Spleen (tissue), 11 donors: ENCODE results near the gene NUDT17. TPM values are rescaled to one million over a fixed set of nuclear protein-coding genes. Genes with fewer than 3 reads are reported as not detected.
A peak's percentile ranks its signal among the peaks of the same experiment; 100 is the strongest.

Experiments
- DNase-seq: peaks from one replicate; pipeline ENCODE4 v3.0.0-alpha.2; 2020
- H3K27ac ChIP-seq, 8 donors: fragments of 200-600 bp; sonication (generic) in 7 of 8; 1 replicate in 4 of 8; 2 replicates in 4 of 8; pipeline versions ENCODE4 v1.5.0 to v1.8.0; 2016 to 2021; ENCODE audit warnings: inconsistent platforms in 4 of 8, mild to moderate bottlenecking in 4 of 8, moderate library complexity in 1 of 8
- H3K27me3 ChIP-seq, 7 donors: fragments of 200-600 bp; sonication (generic) in 6 of 7; replicated peaks in 1 of 7; 1 replicate in 4 of 7; 2 replicates in 3 of 7; pipeline versions ENCODE4 v1.5.0 to v1.8.0; 2016 to 2021; ENCODE audit warnings: inconsistent platforms in 3 of 7, mild to moderate bottlenecking in 1 of 7
- H3K36me3 ChIP-seq, 6 donors: fragments of 200-600 bp; sonication (generic) in 5 of 6; 1 replicate in 4 of 6; 2 replicates in 2 of 6; pipeline versions ENCODE4 v1.5.0 to v1.8.0; 2016 to 2021; ENCODE audit warnings: inconsistent platforms in 2 of 6
- H3K4me1 ChIP-seq, 6 donors: fragments of 200-600 bp; sonication (generic) in 5 of 6; 1 replicate in 3 of 6; 2 replicates in 3 of 6; pipeline versions ENCODE4 v1.5.0 to v1.8.0; 2016 to 2021; ENCODE audit warnings: inconsistent platforms in 3 of 6
- H3K4me3 ChIP-seq, 8 donors: fragments of 200-600 bp; sonication (generic) in 7 of 8; 1 replicate in 4 of 8; 2 replicates in 4 of 8; pipeline versions ENCODE4 v1.5.0 to v1.8.0; 2016 to 2021; ENCODE audit warnings: inconsistent platforms in 4 of 8, mild to moderate bottlenecking in 4 of 8, moderate library complexity in 2 of 8
- H3K9me3 ChIP-seq, 8 donors: fragments of 200-600 bp; sonication (generic) in 7 of 8; 1 replicate in 4 of 8; 2 replicates in 4 of 8; pipeline versions ENCODE4 v1.5.0 to v1.8.0; 2016 to 2021; ENCODE audit warnings: inconsistent platforms in 4 of 8
- CTCF ChIP-seq, 11 experiments: fragments of 200-600 bp in 7 of 11; fragments of 450-650 bp in 4 of 11; sonication (generic) in 4 of 11; IDR thresholded peaks in 8 of 11; conservative IDR thresholded peaks in 3 of 11; 1 replicate in 7 of 11; 2 replicates in 4 of 11; pipeline versions ENCODE4 v1.4.0 to v1.8.0; 2016 to 2021; ENCODE audit warnings: antibody characterized with exemption in 11 of 11, inconsistent platforms in 4 of 11, mild to moderate bottlenecking in 1 of 11
- POLR2A ChIP-seq, 3 donors: fragments of 450-650 bp; IDR thresholded peaks; one replicate each; pipeline ENCODE4 v1.5.1; 2017; ENCODE audit warnings: antibody characterized with exemption in 3 of 3, mild to moderate bottlenecking in 1 of 3
- POLR2AphosphoS5 ChIP-seq, 3 donors: sonication (generic); formaldehyde crosslinking; IDR thresholded peaks; one replicate each; pipeline ENCODE4 v1.5.1; 2017; ENCODE audit warnings: antibody characterized with exemption in 3 of 3
- WGBS, 5 donors: extraction: QIAGEN DNeasy Blood & Tissue Kit in 3 of 5; methylation state at CpG; one replicate each; pipeline versions ENCODE4 v1.1.5 to v1.1.7; 2013 to 2018; 5-methylcytosine and 5-hydroxymethylcytosine counted together
- intact Hi-C: fragments of 100-400 bp; cut with DNase I; formaldehyde crosslinking; loops from one replicate; pipeline ENCODE4 v1.15.0; 2023; ENCODE audit warnings: low total_unique reads
- polyA plus RNA-seq, 3 donors: library from polyadenylated mRNA; stranded (reverse); fragments of 200-250 nt; gene quantifications; one replicate each; pipeline ENCODE4 v1.2.1, GENCODE V29; 2013
- total RNA-seq, 7 donors: library from RNA; depleted of rRNA in 3 of 7; stranded (reverse); fragments of >200 nt in 3 of 7; fragmentation: NEBNext Ultra II Directional in 4 of 7; extraction: Animal tissue kit (Norgen Biotek cat#: 25700) in 4 of 7; gene quantifications; one replicate each; pipeline versions ENCODE4 v1.1.0 to v1.2.1, GENCODE V29; 2016 to 2021
- donor health status: healthy with polysubstance abuse.
- donor health status: DM: no; HTN: no; CAD: no; lungs with moderate emphysema.
- donor health status: DM: no; HTN: no; CAD: no.
- donor health status: Bipolar disorder and iron deficiency.
- donor health status: healthy.
- donor health status: DM: no; HTN: no; CAD: no.
- donor health status: DM: yes; HTN: yes; CAD: no.

Gene NUDT17
- total and polyA plus RNA-seq, 10 donors: 4.3 to 7.5 (median 5.3) TPM

- intact Hi-C loops: no loop called here
- H3K36me3 ChIP-seq: peaks cover 0 to 35% (median 32%) of the 10 kb centered on the region in 6 donors
- H3K9me3 ChIP-seq: no peaks in the 10 kb centered on the region
- no peak for TF ChIP-seq POLR2AphosphoS5 (IDR thresholded peaks at IDR 0.05)
- no peak for TF ChIP-seq CTCF (IDR thresholded peaks at IDR 0.05 in 8 of 11, conservative IDR thresholded peaks at IDR 0.05 in 3 of 11)
- no peak for TF ChIP-seq POLR2A (IDR thresholded peaks at IDR 0.05)
- H3K4me3 ChIP-seq: peak overlapping the region; percentile 65 to 93 (median 86)
- peaks cover 3 to 27% (median 15%) of the 10 kb centered on the region in 6 donors for H3K4me1 ChIP-seq
- no peaks in the 10 kb centered on the region for H3K27me3 ChIP-seq
- DNase-seq: peak; percentile 88
- H3K27ac ChIP-seq: peak overlapping the region; percentile 84 to 96 (median 90)
- 0 to 2% (median 1%) methylated on average over 33 to 35 of the region's 35 CpGs for WGBS, 5 donors
Observed at GRCh38 chr1:145858238-145858900, 12.9 kb downstream of the NUDT17 start.

GRCh38 chr1:145858901-145859490 lies 13.6 kb downstream of the NUDT17 start, which contains the start of gene PIAS3:
TSS of gene PIAS3 (minus strand) at chr1:145859081. CDS start at chr1:145858990, 91 bp downstream.
- TF ChIP-seq POLR2AphosphoS5 (IDR thresholded peaks at IDR 0.05) (peak; percentile 82 to 94 (median 94)), POLR2A (IDR thresholded peaks at IDR 0.05) (peak in 1 of 3 donors; percentile 63), CTCF (IDR thresholded peaks at IDR 0.05 in 8 of 11, conservative IDR thresholded peaks at IDR 0.05 in 3 of 11) (no peak)
- intact Hi-C loops: no loop called here
- WGBS, 5 donors: 0 to 2% (median 0%) methylated on average over 18 to 42 of the region's 42 CpGs

GRCh38 chr1:145859491-145860023 lies 14.1 kb downstream of the NUDT17 start:
- peaks cover 0 to 24% (median 20%) of the 10 kb centered on the region in 6 donors for H3K36me3 ChIP-seq
- peak; percentile 95 for DNase-seq
- H3K4me1 ChIP-seq: peaks cover 3 to 27% (median 15%) of the 10 kb centered on the region in 6 donors
- H3K27ac ChIP-seq: peak overlapping the region; percentile 84 to 96 (median 90)
- TF ChIP-seq CTCF (IDR thresholded peaks at IDR 0.05 in 8 of 11, conservative IDR thresholded peaks at IDR 0.05 in 3 of 11) (peak in 4 of 11 experiments; percentile 5 to 22 (median 14)), POLR2AphosphoS5 (IDR thresholded peaks at IDR 0.05) (peak in 2 of 3 donors; percentile 44 to 73), POLR2A (IDR thresholded peaks at IDR 0.05) (peak in 1 of 3 donors; percentile 39)
- WGBS, 5 donors: 0 to 1% (median 0%) methylated on average over 36 to 41 of the region's 41 CpGs
- H3K4me3 ChIP-seq: peak overlapping the region; percentile 65 to 93 (median 86)
- H3K27me3 ChIP-seq: peaks cover 0 to 3% (median 0%) of the 10 kb centered on the region in 7 donors
- H3K9me3 ChIP-seq: no peaks in the 10 kb centered on the region
- intact Hi-C loops: no loop called here

More at GRCh38 chr1:145858901-145859490, 13.6 kb downstream of the NUDT17 start, which contains the start of gene PIAS3:
- peak within 1 kb of the TSS; percentile 65 to 93 (median 86) for H3K4me3 ChIP-seq
- H3K36me3 ChIP-seq: peaks cover 0 to 29% (median 26%) of the 10 kb centered on the region in 6 donors
- H3K9me3 ChIP-seq: no peaks in the 10 kb centered on the region
- peak; percentile 99 for DNase-seq
- peaks cover 3 to 27% (median 15%) of the 10 kb centered on the region in 6 donors for H3K4me1 ChIP-seq
- peaks cover 0 to 3% (median 0%) of the 10 kb centered on the region in 7 donors for H3K27me3 ChIP-seq
- peak within 1 kb of the TSS; percentile 84 to 96 (median 90) for H3K27ac ChIP-seq
